GM18502 (cell line): ENCODE measurements around the gene ZNF500.
A peak's percentile ranks its signal among the peaks of the same experiment; 100 is the strongest.

Source experiments
- ATAC-seq: cut with Tn5 transposase; IDR thresholded peaks from one replicate; pipeline ENCODE4 v1.9.1; 2021; ENCODE audit warnings: mild to moderate bottlenecking; ENCODE audit not compliant: unreplicated experiment, poor library complexity

The ZNF500 gene

DNA sequence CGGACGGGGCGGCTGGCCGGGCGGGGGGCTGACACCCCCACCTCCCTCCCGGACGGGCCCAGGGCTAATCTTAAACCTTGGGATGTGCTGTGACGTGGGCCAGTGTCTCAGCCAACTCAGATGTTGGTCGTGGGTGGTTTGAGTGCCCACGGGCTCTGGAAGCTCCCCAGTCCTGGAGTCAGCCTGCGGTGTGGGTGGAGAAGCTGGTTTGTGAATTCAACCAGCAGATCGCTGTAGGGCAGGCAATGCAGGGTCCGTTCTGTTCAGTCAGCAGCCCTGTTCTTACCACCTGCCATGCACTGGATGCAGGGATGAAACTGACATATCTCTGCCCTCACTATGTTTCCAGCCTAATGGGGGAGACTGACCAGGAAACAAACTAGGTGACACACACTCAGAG is 8.0 kb upstream of the ZNF500 start:
- no peak for ATAC-seq

- no peak for ATAC-seq
Observed at GRCh38 chr16:4772351-4772750, 5.4 kb upstream of the ZNF500 start.

- no peak for ATAC-seq
Observed at GRCh38 chr16:4771646-4772045, 4.7 kb upstream of the ZNF500 start.

DNA sequence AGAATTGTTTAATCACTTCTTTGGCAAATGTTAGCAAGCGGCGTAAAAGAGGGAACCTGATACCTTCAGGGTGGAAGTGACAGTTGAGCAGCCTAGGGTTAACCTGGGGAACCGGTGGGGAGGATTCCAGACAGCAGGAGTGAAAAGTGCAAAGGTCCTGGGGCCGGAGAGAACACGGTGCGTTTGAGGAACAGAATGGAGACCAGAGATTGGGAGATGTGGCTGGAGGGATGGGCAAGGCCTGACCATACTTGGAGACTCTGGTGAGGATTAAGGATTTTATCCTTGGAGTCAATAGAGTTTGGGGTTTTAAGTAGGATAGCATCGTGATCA is 2.3 kb upstream of the ZNF500 start:
- no peak for ATAC-seq

DNA sequence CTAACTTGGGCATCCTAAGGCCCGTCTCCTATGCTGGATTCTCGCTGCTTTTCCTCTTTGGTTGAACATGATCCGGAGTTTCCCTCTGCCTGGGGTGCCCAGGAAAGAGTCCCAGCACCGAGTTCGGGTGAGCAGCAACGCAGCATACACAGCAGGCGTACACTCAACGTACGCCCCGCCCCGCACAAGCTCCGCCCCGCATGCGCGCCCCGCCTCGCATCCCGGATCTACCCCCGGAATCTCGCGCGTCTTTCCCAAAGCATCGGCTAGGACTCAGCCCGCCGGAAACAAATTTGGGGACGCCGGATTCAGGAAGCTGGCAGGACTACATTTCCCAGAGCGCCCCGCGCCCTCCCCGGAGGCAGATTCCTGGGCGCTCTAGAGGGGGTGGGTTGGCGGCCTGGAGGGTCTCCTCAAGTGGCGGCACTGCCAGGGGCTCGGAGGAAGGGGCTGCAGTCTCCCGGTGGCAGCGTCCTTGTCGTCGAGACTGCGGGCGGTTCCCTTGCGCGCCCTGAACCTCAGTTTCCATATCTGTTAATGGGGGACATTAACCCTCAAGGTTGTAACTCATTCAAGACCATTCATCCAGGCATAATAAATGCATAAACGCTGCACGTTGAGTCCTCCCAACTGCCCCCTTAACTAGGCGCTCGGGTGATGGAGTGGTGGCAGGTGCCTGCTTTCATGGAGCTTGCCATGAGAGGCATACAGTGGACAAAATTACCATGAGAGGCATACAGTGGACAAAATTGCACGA is 1.8 kb upstream of the ZNF500 start:
- ATAC-seq = peak; percentile 69

- peak; percentile 3 for ATAC-seq
Observed at GRCh38 chr16:4767872-4768548, 1.0 kb upstream of the ZNF500 start.

GRCh38 chr16:4765511-4766474 is 1.2 kb downstream of the ZNF500 start:
- no peak for ATAC-seq

GRCh38 chr16:4763791-4764190 is 3.2 kb downstream of the ZNF500 start:
- no peak for ATAC-seq

DNA sequence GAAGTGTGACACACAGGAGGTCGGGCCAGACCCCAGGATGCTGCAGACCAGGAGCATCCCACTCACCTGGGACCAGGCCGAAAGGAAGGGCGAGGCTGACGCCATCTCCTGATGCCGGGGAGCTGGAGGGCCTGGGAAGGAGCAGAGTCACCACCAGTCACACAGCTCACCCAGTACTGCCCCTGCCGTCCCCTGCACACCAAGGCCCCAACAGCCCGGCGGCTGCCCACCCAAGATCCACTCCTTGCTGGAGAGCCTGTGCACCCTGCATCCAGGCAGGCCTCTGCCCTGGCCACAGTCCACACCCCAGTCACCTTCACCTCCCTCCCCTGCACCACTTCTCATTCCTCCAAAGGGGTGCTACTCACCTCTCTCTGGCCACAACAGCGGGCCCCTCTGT is 4.8 kb downstream of the ZNF500 start:
- no peak for ATAC-seq

DNA sequence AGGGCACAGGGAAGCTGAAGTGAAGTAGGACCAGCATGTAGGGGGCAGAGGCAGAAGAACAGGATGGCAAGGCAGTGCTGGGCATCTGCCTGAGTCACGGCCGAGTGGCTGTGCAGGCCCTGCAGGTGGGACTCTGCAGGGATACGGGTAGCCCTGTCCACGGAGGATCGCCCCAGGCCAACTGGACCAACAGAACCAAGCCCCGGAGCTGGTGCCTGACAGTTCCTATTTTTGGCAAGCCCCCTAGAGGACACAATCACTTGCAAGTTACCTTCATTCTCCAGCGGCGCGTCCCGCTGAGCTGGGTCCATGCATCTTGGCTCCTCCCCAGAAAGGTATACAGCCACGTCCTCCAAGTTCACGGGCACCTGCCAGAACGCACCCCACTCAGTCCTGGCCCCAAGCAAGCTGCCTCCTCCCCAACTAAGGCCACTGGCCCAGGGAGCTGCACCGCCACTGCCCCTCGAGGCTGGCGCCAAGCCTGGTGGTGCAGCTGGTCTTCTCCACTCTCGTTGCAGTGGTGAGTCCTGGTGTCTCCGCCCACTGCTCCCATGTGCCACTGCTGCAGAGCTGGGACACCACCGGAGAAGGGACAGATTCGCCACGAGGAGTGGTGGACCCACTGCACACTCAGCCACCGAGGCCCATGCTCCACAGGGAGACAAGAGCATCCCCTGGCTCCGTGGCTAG is 6.6 kb downstream of the ZNF500 start:
- no peak for ATAC-seq

- no peak for ATAC-seq
Observed at GRCh38 chr16:4755687-4756086, 11.3 kb downstream of the ZNF500 start.

- ATAC-seq = no peak
Observed at GRCh38 chr16:4754865-4755264, 12.1 kb downstream of the ZNF500 start.

GRCh38 chr16:4753227-4753626 is 13.7 kb downstream of the ZNF500 start:
- ATAC-seq = no peak

DNA sequence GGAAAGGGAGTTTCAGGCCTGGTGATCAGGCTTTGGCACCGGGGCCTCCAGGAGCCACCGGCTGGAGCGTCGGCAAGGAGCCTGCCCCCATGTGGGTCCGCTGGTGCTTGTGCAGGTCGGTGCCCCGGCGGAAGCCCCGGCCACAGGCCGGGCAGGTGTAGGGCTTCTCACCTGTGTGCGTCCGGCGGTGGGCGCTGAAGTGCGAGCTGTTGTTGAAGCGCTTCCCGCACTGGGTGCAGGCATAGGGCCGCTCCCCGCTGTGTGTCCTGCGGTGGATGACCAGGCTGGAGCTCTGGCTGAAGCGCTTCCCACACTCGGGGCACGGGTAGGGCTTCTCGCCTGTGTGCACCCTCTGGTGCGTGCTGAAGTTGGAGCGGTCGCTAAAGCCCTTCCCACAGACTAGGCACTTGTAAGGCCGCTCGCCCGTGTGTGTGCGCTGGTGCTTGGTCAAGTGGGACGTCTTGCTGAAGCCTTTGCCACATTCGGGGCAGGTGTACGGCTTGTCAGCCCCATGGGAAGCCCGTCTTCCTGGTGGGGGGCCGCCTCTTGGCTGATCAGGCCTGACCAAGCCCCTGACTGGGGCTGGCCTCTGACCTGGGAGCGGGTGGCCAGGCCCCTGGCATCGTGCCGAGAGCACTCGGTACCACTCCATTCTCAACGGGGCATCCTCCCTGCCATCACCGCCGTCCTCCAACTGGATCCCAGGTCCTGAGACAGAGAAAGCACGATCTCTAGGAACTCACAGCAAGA is 14.4 kb downstream of the ZNF500 start:
- no peak for ATAC-seq

DNA sequence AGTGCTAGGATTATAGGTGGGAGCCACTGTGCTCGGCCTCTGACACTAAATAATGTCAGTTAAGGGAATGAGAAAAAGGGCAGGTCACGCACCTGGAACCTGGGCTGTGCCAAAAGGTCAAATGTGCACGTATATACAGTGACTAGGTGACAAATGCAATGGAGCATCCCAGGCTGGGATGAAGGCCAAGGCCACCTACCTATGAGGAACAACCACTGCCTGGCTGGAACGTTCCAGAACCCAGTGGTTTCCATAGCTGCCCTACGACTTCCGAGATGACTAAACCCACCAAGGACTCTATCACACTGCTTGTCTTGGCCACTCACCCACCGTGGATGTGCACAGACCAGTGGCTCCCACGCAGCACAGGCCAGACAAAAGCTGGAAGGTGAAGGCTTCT is 16.1 kb downstream of the ZNF500 start:
- no peak for ATAC-seq

DNA sequence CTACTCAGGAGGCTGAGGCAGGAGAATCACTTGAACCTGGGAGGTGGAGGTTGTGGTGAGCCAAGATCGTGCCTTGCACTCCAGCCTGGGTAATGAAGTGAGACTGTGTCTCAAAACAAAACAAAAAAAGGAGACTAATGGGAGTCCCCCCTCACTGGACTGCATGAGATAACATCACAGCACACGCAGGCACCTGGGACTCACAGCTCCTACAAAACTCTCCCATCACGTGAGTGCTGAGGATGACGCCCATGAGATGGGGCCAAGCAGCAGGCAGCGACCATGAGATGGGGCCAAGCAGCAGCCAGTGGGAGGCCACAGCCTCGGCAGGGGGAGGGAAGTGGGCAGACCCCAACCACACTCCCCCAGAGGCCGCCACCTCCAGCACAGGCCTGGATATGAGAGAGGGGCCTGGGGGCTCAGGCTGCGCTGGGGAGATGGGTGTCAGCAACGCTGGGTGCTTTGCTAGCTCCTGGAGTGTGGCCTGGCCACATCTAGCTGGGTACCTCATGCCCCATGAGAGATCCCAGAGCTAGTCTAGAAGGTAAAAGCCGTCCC is 17.2 kb downstream of the ZNF500 start:
- no peak for ATAC-seq

DNA sequence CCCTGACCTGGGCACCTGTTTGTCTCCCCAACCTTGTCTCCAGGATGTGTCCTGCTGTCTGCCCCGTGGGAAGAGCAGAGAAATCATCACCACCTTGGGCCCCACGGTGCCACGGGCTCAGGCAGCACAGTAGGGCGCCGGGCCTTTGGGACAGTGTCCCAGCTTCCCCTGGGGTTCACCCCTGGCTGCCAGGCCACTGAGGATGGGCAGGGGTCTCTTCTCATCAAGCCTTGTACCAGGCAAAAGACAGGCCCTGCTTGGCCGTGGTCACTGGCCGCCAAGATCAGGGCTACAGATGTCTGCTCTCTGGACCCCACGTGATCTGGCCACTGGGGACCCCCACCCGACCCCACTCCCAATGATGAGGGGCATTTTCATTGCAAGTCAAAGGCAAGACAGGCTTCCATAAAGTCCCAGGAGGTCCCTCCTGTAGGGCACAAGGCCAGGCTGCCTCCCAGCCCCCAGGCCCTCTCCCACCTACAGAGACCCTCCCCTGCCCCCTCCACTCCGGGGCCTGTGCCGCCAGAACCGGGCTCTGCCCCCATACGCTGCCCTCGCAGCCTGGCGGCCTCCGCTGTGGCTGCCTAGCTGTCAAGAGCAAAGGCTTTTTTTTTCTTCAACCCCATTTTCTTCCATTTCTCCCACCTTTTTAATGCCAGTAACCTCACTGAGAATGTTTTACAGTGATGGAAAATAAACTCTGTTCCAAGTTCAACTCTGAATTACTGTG is 18.1 kb downstream of the ZNF500 start:
- ATAC-seq = no peak

- ATAC-seq = no peak
Observed at GRCh38 chr16:4747906-4748681, 18.9 kb downstream of the ZNF500 start.
